GM08714 (cell line): Measurements from ENCODE around the gene COMMD8.

ENCODE experiments used
- H3K4me3 ChIP-seq: fragments of 200-500 bp; sonication (Bioruptor generic); 2 replicates; pipeline ENCODE4 v1.5.1; 2014; ENCODE audit warnings: mild to moderate bottlenecking, low read length, inconsistent platforms
- ZNF274 ChIP-seq: IDR thresholded peaks from 2 replicates; pipeline ENCODE4 v1.6.1; 2012; ENCODE audit warnings: mild to moderate bottlenecking, low read depth, low read length

The COMMD8 gene

DNA sequence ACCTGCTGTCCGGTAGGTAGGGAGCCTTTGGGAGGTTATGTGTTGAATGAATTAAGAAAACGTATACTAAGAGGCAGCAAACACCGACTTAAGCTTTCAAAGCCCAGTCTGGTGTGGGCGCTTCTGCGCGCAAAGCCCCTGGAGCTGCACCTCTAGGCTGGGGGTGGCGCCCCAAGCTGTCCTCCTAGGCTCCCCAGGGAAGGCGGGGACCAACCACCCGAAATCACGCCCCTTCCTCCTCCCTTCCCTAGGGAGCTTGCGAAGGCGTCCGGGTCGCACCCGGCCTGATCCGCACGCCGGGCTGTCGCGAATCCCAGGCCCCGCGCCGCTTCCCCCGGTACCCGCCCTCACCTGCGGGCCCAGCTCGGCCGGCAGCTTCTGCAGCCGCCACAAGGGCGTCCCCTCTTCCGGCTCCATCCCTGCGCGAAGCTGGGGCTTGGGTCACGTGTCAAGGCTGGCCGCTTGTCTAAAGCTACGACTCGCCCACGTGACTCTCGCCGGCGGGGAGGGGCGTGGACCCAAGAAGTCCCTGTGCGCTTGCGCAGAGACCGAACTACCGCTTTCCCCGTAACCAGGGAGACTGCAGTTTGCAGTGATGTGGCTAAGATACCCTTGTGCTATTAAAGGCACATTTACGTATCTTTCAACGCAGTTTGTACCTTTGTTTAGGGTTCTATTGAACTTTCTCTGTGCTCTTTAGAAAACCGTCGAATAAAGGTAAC is at the start of gene COMMD8:
COMMD8 (minus strand) TSS at position 468 of the 722 bp plus-strand sequence; CDS start at position 417, 51 bp downstream.
- TF ChIP-seq ZNF274, result no peak
- peak within 1 kb of the TSS; percentile 98 for H3K4me3 ChIP-seq

DNA sequence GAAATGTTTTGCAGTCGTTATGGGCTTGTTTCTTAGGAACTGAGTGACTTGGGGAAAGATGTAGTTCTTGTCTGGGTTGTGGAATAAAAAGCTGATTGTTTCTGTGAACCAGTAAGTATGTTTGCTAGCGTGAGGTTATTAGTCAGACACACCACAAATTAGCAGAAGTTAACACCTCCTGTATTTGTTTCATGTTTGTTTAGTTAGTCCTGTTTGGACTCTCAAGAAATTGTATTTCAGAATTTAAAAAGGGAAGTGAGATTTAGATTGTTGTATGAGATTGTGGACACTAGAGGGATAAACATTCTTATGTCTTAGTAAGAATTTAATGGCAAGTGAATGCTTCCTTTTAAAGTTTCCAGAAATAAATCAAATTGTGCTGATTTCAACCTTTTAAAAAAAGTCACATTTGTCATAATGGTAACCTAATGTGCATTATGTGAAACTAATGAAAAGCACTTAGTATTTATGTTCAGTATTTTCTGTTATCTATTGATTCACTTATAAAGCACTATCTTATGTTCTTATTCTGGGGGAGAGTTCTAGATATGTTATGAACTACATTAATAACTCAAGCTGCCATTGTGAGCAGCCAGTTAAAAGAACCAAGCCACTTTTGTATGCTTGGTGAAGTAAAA is 47.1 kb upstream of the COMMD8 start:
- H3K4me3 ChIP-seq, result no peak overlapping the region
- no peak for TF ChIP-seq ZNF274

DNA sequence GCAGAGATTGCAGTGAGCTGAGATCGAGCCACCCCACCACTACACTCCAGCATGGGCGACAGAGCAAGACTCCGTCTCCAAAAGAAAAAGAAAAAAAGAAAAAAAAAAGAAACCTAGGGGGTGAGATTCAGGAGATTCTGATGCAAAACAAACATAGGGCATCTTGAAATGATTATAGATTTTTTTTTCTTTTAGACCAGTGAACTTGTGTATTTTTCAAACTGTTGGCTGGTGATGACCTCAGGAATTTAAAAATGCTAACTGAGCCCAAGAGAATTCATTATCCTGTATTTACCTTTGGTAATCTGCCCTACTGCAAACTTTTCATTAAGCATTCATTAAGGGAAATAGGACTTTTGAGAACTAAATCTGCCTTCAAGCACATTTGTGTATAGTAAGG is 42.2 kb upstream of the COMMD8 start:
- no peak overlapping the region for H3K4me3 ChIP-seq
- TF ChIP-seq ZNF274, result no peak

DNA sequence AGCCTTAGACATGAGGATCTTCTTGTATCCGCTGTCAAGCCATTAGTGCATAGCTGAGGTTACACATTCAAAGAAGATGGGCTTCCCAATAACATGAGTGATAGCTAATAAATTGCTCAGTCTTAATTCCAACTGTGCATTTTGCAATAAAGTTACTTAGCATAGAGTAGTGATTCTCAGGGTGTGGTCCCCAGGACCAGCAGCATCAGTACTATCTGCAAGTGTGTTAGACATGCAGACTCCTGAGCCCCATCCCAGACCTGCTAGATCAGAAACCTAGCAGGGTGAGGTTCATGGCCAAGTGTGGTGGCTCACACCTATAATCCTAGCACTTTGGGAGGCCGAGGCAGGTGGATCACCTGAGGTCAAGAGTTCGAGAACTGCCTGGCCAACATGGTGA is 41.6 kb upstream of the COMMD8 start:
- no peak for TF ChIP-seq ZNF274
- no peak overlapping the region for H3K4me3 ChIP-seq

DNA sequence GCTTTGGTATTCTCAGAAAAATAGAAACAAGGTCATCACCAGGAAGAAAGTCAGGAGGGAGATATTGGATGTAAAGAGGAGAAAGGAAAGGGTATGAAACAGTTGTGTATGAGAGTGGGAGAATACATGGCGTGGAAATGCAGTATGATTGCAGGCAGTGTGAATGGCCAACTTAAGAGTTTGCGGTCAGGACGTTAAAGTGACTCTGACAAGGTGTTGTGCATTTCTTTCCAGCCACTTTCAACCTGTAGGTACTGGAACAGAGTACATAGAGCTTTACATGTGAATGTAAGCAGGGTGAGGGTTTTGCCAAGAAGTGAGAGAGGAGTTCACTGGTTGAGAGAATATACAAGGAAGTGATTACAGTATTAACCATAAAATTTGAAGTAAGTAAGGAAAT is 37.3 kb upstream of the COMMD8 start:
- TF ChIP-seq ZNF274, result no peak
- H3K4me3 ChIP-seq, result no peak overlapping the region

DNA sequence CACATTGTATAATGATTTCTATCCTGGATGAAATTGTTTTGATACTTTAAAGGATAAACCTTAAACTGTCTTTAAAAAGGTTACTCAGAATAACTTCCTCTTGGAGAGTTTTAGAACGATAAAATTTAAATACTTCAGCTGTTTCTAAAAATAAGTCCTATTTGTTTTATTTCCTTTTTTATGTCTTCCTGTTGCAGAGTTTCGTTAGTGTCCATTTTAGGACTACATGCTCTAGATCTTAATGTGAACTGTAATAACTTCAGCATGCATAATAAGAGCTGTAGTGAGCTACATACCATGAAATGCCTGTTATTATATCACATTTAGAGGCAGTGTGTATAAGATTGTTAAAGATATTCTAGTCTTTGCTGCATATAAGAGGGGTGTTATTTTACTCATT is 36.2 kb upstream of the COMMD8 start:
- no peak for TF ChIP-seq ZNF274
- H3K4me3 ChIP-seq, result no peak overlapping the region

DNA sequence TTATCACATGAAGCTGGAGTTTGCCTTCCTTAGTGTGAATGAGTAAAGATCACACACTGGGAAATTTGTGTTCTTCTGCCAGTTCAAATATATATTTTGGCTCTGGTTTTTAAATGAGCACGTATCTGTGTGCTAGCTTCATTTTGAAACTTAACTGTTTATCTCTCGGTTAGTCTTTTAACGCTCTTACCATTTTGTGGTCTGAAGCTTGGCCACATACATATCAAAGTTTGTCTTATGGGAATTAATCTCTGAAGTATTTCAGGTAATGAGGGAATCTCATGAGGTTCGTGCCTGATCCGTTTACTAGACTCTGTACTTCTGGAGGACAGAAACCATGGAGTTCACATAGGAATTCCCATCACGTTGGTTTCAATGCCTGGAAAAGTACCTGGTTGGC is 35.4 kb upstream of the COMMD8 start:
- H3K4me3 ChIP-seq, result no peak overlapping the region
- TF ChIP-seq ZNF274, result no peak

DNA sequence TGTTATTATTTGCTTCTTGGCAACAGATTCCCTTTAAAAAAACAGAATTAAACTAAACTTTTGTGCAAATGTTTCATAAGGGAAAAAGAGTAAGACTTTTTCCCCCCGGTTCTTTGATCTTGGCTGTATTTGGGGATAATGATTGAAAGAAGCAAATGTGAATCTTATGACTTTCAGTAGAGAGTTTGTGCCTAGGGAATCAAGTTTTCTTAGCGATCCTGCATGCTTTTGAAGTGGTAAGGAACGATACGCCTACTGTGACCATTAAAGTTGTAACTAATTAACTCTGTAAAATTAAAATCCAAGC is 30.6 kb upstream of the COMMD8 start:
- TF ChIP-seq ZNF274, result no peak
- H3K4me3 ChIP-seq, result no peak overlapping the region; the same call in 1 of the 2 replicates

DNA sequence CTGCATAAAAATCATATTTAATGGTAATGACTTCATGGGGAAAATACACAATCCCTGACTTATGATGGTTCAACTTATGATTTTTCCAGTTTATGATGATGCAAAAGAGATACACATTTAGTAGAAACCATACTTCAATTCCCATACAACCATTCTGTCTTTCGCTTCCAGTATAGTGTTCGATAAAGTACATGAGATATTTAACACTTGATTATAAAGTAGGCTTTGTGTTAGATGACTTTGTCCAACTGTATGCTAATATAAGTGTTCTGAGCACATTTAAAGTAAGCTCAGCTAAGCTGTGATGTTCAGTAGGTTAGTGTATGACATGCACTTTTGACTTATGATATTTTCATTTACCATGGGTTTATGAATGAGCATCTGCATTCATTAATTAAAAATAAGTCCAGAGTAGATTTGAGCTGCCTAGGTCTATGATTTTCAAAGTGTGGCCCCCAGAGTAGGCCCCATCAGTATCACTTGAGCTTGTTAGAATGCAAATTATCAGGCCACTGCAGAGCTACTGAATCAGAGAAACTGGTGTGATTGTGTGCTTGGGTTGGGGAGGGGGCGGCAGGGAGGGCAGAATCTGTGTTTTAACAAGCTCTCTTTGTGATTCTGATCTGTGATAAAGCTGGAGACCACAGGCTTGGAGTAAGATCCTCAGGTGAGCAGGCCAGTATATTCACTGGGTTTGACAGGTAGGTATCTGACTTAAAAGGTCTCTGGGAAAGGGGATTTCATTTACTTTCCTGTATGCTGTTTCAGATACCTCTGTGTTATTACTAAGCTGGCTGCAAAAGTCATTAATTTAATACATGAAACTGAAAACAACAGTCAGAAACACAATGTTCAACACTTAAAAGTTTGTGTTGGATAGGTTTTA is 30.0 kb upstream of the COMMD8 start:
- TF ChIP-seq ZNF274, result no peak
- H3K4me3 ChIP-seq, result peak overlapping the region; percentile 76

DNA sequence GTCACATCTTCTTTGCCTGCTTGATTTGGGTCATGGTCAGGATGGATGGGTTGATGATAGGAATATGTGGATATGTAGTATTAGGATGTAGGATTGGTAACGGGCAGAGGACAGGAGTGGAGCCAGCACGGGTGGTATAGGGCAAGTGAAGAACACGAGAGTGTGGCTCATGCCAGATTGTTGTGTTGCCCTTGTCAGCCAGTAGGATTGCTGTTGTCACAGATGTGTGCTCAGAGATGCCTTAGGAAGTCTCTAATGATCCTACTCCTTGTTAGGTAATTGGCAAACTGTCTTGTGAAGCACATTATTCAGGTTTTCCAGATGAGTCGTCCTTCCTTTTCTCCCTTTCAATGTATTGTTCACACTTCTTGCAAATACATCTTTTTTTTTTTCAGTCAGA is 27.0 kb upstream of the COMMD8 start:
- TF ChIP-seq ZNF274, result no peak
- no peak overlapping the region; the same call in 1 of the 2 replicates for H3K4me3 ChIP-seq

DNA sequence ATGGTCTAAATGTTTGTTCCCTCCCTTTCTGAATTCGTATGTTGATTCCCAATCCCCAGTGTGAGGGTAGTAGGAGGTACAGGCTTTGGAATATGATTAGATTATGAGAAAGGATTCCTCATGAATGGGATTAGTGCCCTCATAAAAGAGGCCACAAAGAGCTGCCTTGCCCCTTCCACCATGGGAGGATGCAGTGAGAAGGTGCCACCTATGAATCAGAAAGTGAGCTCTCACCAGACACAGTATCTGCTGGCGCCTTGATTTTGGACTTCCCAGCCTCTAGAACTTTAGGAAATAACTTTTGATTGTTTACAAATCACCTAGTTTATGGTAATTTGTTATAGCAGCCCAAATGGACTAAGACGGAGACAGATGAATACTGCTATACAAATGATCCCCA is 25.2 kb upstream of the COMMD8 start:
- H3K4me3 ChIP-seq, result no peak overlapping the region
- no peak for TF ChIP-seq ZNF274

DNA sequence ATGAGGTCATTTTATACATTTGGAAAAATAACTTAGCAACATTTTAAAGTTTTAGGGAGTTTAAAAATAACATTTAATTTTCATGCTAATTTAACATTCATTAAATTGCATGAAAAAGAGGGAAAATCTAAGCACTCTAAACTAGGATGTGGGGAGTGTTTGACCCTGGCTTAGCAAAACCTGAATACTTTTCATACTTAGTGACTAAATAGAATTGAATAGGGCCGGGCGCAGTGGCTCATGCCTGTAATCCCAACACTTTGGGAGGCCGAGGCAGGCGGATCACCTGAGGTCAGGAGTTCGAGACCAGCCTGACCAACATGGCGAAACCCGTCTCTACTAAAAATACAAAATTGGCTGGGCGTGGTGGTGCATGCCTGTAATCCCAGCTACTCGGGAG is 23.2 kb upstream of the COMMD8 start:
- H3K4me3 ChIP-seq, result peak overlapping the region; percentile 79; the same call in 1 of the 2 replicates

DNA sequence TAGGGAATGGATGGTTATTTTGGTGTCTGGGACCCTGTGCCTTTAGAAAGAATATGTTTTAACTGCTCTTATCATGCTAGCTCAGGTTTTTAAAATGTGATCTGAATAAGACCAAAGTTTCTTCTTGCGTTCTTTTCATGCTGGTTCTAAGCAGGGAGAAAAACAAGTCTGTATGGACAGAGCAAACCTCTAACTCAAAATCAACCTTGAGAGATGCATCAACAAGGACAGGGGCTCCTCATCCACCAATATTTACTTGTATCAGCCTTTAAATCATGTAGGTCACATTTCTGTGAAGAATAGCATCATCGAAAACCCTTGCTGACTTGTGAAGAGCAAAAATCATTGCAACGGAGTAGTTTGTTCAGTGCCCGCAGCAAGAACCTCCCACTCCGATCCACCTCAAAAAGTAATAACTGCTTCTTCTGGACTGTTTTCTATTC is 22.8 kb upstream of the COMMD8 start:
- no peak for TF ChIP-seq ZNF274
- peak overlapping the region; percentile 79 for H3K4me3 ChIP-seq

DNA sequence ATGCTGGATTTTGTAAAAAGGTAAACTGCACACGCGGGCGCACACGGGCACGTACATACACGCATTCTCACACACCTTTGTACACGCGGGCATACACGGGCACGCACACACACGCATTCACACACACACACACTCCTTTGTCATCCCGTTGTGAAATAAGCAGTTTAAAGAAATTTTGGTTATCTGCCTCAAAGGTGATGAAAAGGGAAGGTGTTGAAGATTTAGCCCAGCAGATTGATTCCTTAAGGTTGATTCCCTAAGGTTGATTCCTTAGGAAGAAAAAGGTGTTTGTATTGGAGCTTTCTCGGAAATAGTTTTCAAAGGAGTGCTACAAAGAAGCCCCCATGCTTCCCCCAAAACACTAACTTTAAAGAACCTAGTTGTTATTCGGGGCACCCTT is 22.3 kb upstream of the COMMD8 start:
- H3K4me3 ChIP-seq, result peak overlapping the region; percentile 79
- TF ChIP-seq ZNF274, result no peak
